PC-9 (cell line): ENCODE measurements around the gene C17orf107.

ENCODE experiments used
- CTCF ChIP-seq: fragments of 200-600 bp; sonication (generic); conservative IDR thresholded peaks from 2 replicates; pipeline ENCODE4 v1.6.1; 2017; ENCODE audit warnings: mixed run types, antibody characterized with exemption, mild to moderate bottlenecking, moderate library complexity
- EZH2 ChIP-seq: fragments of 200-600 bp; sonication (generic); IDR thresholded peaks from 2 replicates; pipeline ENCODE4 v1.8.0; 2017; ENCODE audit warnings: antibody characterized with exemption, low read depth

GRCh38 chr17:4913994-4914393, 14.7 kb downstream of the C17orf107 start:
- TF ChIP-seq CTCF: no peak
- no peak for TF ChIP-seq EZH2
